ENCODE measurements around the gene TICAM1. TPM values are rescaled to one million over a fixed set of nuclear protein-coding genes. Genes with fewer than 3 reads are reported as not detected.
"Not testable (repeated sequence)": the region's sequence is repeated elsewhere in the genome, so short reads cannot be mapped to it uniquely, and the experiment has no call there.

Gene TICAM1
- total and polyA plus RNA-seq, 8 donors = 1.8 to 46.9 (median 14.9) TPM

- DNase-seq = no peak
- Histone ChIP-seq H3K27ac (peak overlapping the region; percentile 93 to 97 (median 96)), H3K27me3 (no peaks in the 10 kb centered on the region), H3K9me3 (no peaks in the 10 kb centered on the region), H3K4me1 (peaks cover 22 to 50% (median 34%) of the 10 kb centered on the region in 4 donors), H3K4me3 (peak overlapping the region; percentile 70 to 93 (median 86)), H3K36me3 (peaks cover 0 to 7% (median 6%) of the 10 kb centered on the region in 4 donors)
- TF ChIP-seq CTCF (IDR thresholded peaks at IDR 0.05) (no peak), POLR2A (IDR thresholded peaks at IDR 0.05) (no peak), POLR2AphosphoS5 (IDR thresholded peaks at IDR 0.05) (no peak), EP300 (IDR thresholded peaks at IDR 0.05) (no peak)
- WGBS, 5 donors = 78 to 82% (median 80%) methylated on average over 6 of the region's 6 CpGs
- intact Hi-C loops (cut with DNase I; ENCODE audit: low total_unique reads) = no loop called here
Observed at GRCh38 chr19:4830332-4830731, 1.2 kb downstream of the TICAM1 start.

- WGBS, 5 donors = 25 to 49% (median 32%) methylated on average over 15 to 16 of the region's 16 CpGs
- H3K36me3 ChIP-seq = peaks cover 0 to 17% (median 12%) of the 10 kb centered on the region in 4 donors
- H3K9me3 ChIP-seq = no peaks in the 10 kb centered on the region
- peak; percentile 61 to 71 for DNase-seq
- intact Hi-C loops (cut with DNase I; ENCODE audit: low total_unique reads) = no loop called here
- H3K4me3 ChIP-seq = peak overlapping the region in 3 of 4 donors; percentile 70 to 86 (median 85)
- TF ChIP-seq POLR2AphosphoS5 (IDR thresholded peaks at IDR 0.05) (no peak), CTCF (IDR thresholded peaks at IDR 0.05) (peak in 2 of 7 experiments; percentile 15 to 33)
- peak overlapping the region; percentile 79 to 97 (median 94) for H3K27ac ChIP-seq
- H3K27me3 ChIP-seq = no peaks in the 10 kb centered on the region
- peaks cover 22 to 50% (median 34%) of the 10 kb centered on the region in 4 donors for H3K4me1 ChIP-seq
Observed at GRCh38 chr19:4829001-4829712, 2.4 kb downstream of the TICAM1 start.

GRCh38 chr19:4823577-4823976 lies 7.9 kb downstream of the TICAM1 start:
- Histone ChIP-seq H3K9me3 (no peaks in the 10 kb centered on the region), H3K4me1 (peaks cover 9 to 28% (median 14%) of the 10 kb centered on the region in 4 donors), H3K27me3 (no peaks in the 10 kb centered on the region), H3K36me3 (peaks cover 0 to 51% (median 31%) of the 10 kb centered on the region in 4 donors), H3K4me3 (no peak overlapping the region), H3K27ac (no peak overlapping the region)
- 76 to 97% (median 85%) methylated on average over 6 of the region's 6 CpGs for WGBS, 5 donors
- DNase-seq = no peak
- TF ChIP-seq CTCF (IDR thresholded peaks at IDR 0.05) = no peak
- TF ChIP-seq EP300 (IDR thresholded peaks at IDR 0.05) = no peak
- TF ChIP-seq POLR2A (IDR thresholded peaks at IDR 0.05) = no peak
- no peak for TF ChIP-seq POLR2AphosphoS5 (IDR thresholded peaks at IDR 0.05)
- intact Hi-C loops (cut with DNase I; ENCODE audit: low total_unique reads) = no loop called here

GRCh38 chr19:4822354-4822753 lies 9.2 kb downstream of the TICAM1 start:
- H3K27me3 ChIP-seq; H3K9me3 ChIP-seq; DNase-seq; H3K4me3 ChIP-seq; H3K27ac ChIP-seq; intact Hi-C loops (cut with DNase I; ENCODE audit: low total_unique reads): not testable (repeated sequence)
- WGBS, 5 donors = 96 to 98% (median 96%) methylated on average over 7 of the region's 7 CpGs
- Histone ChIP-seq H3K4me1 (peaks cover 16 to 28% (median 17%) of the 10 kb centered on the region in 4 donors), H3K36me3 (peaks cover 10 to 63% (median 43%) of the 10 kb centered on the region in 4 donors)

- intact Hi-C loops (cut with DNase I; ENCODE audit: low total_unique reads) = no loop called here
- peaks cover 20 to 74% (median 54%) of the 10 kb centered on the region in 4 donors for H3K36me3 ChIP-seq
Observed at GRCh38 chr19:4821265-4821664, 10.2 kb downstream of the TICAM1 start.

More at GRCh38 chr19:4821265-4821664, 10.2 kb downstream of the TICAM1 start:
- no peak for DNase-seq
- H3K4me3 ChIP-seq = no peak overlapping the region
- TF ChIP-seq POLR2A (IDR thresholded peaks at IDR 0.05) (no peak), CTCF (IDR thresholded peaks at IDR 0.05) (no peak), EP300 (IDR thresholded peaks at IDR 0.05) (no peak), POLR2AphosphoS5 (IDR thresholded peaks at IDR 0.05) (no peak)
- H3K27ac ChIP-seq = no peak overlapping the region
- peaks cover 22 to 27% (median 26%) of the 10 kb centered on the region in 4 donors for H3K4me1 ChIP-seq
- WGBS, 5 donors = 66 to 99% (median 89%) methylated on average over 4 of the region's 4 CpGs
- H3K27me3 ChIP-seq = no peaks in the 10 kb centered on the region
- H3K9me3 ChIP-seq = no peaks in the 10 kb centered on the region

Data from stomach (tissue), 9 donors.